ENCODE results near the gene CRB1.

The CRB1 gene

GRCh38 chr1:197496722-197497121, 228.7 kb downstream of the CRB1 start:
- DNase-seq (ENCODE audit: low read depth) = no peak
- TF ChIP-seq, protein P1, sequence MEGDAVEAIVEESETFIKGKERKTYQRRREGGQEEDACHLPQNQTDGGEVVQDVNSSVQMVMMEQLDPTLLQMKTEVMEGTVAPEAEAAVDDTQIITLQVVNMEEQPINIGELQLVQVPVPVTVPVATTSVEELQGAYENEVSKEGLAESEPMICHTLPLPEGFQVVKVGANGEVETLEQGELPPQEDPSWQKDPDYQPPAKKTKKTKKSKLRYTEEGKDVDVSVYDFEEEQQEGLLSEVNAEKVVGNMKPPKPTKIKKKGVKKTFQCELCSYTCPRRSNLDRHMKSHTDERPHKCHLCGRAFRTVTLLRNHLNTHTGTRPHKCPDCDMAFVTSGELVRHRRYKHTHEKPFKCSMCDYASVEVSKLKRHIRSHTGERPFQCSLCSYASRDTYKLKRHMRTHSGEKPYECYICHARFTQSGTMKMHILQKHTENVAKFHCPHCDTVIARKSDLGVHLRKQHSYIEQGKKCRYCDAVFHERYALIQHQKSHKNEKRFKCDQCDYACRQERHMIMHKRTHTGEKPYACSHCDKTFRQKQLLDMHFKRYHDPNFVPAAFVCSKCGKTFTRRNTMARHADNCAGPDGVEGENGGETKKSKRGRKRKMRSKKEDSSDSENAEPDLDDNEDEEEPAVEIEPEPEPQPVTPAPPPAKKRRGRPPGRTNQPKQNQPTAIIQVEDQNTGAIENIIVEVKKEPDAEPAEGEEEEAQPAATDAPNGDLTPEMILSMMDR (conservative IDR thresholded peaks at IDR 0.05; ENCODE audit: low read depth, low read length) = no peak
- H3K4me3 ChIP-seq (ENCODE audit: low read depth, low read length) = no peak overlapping the region

DNA sequence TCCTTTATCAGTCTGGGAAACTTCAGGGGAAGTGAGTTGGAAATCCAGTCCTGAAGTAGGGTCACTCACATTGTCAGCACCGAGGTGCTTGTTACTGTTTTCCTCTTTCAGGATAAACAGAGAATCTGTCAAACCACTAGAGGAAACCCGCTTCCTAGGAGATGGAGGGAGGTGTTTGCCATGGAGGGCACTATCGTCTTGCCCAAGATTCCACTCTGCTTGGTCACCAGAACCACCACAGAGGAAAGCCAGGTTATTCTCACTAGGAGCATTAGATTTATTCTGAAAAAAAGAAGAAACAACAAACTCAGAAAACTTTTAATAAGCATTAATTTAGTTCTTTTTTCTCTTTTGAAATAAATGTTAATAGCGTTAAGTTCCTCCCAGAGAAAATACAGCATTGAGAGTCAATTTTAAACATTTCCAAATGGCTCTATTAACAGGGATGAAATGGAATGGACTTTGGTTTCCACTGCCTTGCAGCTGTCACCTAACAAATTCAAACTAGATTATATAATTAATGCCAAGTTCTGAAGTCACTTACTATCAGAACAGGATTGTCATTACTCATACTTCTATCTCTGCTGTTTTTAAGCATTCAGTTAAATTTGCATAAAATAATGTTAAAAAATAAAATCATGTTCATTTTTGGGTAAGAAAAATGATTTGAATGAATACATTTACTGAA, 242.8 kb downstream of the CRB1 start:
- no peak overlapping the region for H3K4me3 ChIP-seq (ENCODE audit: low read depth, low read length)
- DNase-seq (ENCODE audit: low read depth) = no peak
- TF ChIP-seq, protein P1 (conservative IDR thresholded peaks at IDR 0.05; ENCODE audit: low read depth, low read length) = no peak

GRCh38 chr1:197515421-197515820, 247.4 kb downstream of the CRB1 start:
- DNase-seq (ENCODE audit: low read depth) = no peak
- H3K4me3 ChIP-seq (ENCODE audit: low read depth, low read length) = no peak overlapping the region
- TF ChIP-seq, protein P1 (conservative IDR thresholded peaks at IDR 0.05; ENCODE audit: low read depth, low read length) = no peak

DNA sequence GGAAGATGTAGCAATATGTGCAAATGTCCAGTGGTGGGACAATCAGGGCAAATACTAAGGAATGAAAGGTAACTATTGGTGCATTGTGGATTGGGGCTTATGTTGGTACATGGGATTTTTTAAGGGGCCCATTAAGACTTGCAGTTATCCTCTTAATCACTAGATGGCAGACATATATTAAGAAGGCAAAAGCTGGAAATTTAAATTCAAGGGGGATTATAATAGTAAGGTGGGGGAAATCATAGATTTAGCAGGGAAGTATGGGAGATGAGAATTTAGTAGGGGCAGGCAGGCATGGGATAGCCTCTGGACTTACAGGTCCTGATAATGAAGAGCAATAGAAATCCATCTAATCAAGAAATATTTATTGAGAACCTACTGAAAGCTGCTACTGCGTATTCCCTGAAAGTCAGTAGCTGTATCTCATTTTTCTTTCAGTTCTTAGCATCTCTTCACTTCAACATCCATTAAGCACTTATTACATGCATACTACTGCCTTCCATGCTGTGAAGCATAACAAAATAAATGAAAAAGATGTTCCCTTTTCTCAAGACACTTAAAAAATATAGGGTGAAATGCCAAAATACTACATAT, 251.8 kb downstream of the CRB1 start:
- TF ChIP-seq, protein P1 (conservative IDR thresholded peaks at IDR 0.05; ENCODE audit: low read depth, low read length) = peak; percentile 48
- peak; percentile 49 for DNase-seq (ENCODE audit: low read depth)
- no peak overlapping the region for H3K4me3 ChIP-seq (ENCODE audit: low read depth, low read length)

- TF ChIP-seq, protein P1 (conservative IDR thresholded peaks at IDR 0.05; ENCODE audit: low read depth, low read length) = peak; percentile 74
- no peak overlapping the region for H3K4me3 ChIP-seq (ENCODE audit: low read depth, low read length)
- DNase-seq (ENCODE audit: low read depth) = peak; percentile 63
Observed at GRCh38 chr1:197521118-197521739, 253.2 kb downstream of the CRB1 start.

DNA sequence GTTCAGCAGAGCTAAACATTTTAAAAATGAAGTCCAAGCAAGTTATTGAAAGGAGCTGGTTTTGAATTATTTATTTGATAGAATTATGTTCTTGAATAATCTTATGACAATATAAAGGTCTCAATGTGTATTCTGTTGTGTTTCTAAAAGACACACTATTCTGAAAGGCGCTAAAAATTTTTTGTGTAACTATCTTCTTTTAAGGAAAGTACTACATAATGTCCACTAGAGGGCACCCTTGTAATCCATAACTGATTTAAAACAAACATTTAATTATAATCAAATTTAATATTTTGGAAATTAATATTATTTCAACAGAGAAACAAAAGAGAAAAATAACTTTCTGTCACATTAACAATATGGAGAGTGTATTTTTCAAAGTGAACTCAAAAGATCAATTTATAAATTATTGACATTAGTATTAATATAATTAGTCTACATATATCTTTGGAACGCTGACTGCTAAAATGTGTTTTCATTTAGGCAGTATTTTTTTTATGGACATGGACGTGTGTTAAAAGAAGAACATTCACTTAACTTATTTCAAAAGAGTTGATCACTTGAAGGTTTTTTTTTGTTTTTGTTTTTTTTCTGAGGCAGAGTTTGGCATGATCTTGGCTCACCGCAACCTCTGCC, 258.8 kb downstream of the CRB1 start:
- H3K4me3 ChIP-seq (ENCODE audit: low read depth, low read length) = no peak overlapping the region
- peak; percentile 52 for DNase-seq (ENCODE audit: low read depth)
- TF ChIP-seq, protein P1 (conservative IDR thresholded peaks at IDR 0.05; ENCODE audit: low read depth, low read length) = peak; percentile 51

All from choroid plexus epithelial cell (primary cell).